Fibroblast of gingiva (primary cell): ENCODE measurements around the gene B9D1.

Source experiments
- DNase-seq: peaks from one replicate; pipeline ENCODE4 v3.0.0-alpha.2; 2011; ENCODE audit warnings: low read depth

B9D1 gene

GRCh38 chr17:19319771-19320505, 42.6 kb downstream of the B9D1 start:
- DNase-seq, result no peak

DNA sequence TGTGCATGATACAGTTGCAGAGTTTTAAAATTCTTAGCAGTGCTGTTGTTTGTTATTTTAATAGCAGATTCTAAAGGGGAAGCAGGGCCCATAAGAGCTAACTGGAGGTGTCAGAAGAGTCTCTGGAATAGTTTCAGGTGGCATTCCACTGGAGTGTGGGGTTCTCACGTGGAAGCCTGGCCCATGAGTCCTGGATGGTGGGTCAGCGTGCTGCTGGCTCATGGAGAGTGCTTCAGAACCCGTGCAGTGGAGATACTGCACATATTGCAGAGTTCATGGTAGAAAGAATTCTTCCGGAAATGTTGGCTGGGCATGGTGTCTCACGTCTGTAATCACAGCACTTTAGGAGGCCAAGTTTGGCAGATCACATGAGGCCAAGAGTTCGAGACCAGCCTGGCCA, 43.9 kb downstream of the B9D1 start:
- DNase-seq, result no peak

DNA sequence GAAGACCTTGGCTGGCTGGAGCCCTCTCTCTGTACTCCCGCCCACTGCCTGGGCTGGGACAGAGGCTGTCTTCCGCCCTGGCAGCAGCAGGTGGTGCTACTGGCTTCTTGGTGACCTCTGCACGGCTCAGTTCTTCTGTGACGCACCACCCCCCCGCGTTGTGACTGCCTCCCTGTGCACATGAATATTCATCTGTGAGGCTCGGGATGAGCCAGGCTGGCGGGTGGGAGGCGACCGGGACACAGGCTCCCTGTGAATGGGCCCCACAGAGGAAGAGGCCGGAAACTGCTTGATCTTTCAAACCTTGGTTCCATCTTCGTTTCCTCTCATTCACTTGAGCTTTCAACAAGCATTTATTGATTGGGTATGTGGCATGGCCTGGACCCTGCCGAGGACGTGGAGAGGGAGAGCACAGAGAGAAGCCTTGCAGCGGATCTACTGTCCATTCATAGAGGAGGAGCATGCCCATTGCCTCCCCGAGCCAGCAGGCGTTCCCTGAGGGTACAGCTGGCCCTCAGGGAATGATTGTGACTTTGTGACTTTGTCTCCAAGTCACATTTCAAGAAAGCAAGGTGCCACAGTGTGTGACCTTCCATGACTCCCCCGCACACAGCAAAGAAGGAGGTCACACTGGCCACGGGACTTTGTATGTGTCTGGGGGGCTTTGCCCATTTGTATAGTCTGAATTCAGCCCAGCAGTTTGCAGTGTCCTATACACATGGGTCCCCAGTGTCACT, 45.0 kb downstream of the B9D1 start:
- peak; percentile 68 for DNase-seq

GRCh38 chr17:19316761-19317358, 45.7 kb downstream of the B9D1 start:
- DNase-seq, result no peak

DNA sequence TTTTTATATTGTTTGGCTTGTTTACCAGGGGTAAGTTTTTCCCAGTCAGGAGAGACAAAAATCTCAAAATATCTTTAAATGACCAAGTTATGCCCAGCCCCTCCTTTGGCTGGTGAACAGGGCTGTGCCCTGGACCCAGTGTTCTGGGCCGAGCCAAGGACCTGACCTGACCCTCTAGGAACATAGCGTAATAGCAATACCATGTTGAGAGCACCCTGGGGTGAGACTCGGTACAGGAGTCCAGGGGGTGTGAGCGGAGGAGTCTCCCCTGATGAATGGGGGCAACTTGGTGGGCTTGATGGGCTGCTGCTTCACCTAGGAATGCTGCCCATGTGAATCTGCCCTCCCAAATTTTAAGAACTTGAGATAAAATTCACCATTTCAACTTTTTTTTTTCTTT, 47.4 kb downstream of the B9D1 start:
- no peak for DNase-seq

DNA sequence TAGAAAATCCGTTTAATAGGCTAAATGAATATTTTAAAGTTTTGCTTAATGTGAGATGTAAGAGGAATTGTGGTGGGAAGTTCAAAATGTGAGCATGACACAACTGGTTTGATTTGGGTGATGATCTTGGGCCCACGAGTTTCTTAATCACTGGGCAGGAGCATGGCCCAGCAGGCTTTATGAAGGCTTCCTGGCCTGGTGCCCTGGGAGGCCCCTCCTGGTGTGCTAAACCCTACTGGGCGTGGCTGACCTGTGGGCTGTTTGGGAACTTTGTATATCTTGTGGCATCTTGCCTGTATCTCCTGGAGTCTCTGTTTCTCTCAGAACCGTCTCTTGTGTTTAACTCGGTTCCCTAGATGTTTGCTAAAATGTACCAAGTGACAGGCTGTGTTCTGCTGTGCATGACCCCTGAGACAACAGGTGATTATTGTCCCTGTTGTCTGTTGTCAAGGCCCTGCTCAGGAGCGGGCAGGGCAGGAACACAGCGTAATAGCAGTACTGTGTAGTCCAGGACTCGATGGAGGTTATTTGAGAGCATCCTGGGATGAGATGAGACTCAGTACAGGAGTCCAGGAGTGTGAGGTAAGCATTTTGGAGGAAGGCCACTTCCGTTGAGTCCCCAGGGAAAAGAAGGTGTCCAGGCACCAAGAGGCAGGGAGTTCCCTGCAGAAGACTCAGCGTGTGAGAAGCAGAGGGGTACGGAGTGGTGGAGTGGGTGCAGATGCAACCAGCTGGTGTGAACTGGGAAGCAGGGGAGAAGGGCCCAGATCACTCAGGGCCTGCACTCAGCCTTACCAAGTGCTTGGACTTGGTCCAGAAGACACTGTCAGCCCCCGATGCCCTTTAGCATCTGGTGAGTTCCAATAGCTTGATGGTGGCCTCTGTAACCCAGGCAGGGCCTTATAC, 48.5 kb downstream of the B9D1 start:
- peak; percentile 21 for DNase-seq

GRCh38 chr17:19313066-19313745, 49.3 kb downstream of the B9D1 start:
- DNase-seq, result no peak

DNA sequence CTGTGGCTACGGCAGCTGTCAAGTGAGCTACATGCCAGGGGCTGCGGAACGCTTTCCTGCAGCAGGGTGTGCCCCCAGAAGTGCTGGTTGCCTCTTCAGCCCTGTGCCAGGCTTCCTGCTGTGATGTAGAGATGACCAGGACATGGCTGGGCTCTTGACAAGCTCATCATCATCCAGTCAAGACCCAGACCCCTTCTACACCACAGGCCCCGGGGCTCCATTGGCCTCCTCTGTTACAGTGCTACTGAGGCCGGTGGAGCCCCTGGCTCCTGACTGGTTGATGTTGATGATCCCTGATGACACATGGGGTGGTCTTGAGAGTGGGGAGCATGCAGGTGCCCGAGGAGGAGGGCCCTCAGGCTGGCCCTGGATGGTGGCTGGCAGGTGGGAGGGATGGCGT, 50.1 kb downstream of the B9D1 start:
- no peak for DNase-seq

GRCh38 chr17:19311421-19312215, 50.9 kb downstream of the B9D1 start:
- peak; percentile 14 for DNase-seq

DNA sequence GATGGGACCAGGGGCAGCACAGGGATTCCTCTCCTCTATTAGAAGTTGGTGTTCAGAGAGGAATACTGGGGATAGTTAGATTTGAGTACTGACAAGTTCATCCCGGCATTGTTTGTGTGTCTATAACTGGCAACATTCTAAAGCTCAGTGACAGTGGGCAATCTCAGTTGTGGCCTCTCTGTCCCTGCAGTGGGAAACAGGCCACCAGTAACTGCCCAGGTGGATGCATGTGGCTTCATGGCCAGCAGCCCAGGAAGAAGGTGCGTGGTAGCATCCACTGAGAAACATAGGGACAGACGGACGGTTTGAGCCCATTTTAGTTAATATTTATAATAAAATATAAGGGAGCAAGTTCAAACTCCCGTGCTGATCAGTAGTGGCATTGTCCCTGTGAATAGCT, 51.5 kb downstream of the B9D1 start:
- DNase-seq, result no peak

- DNase-seq, result no peak
Observed at GRCh38 chr17:19310151-19310550, 52.4 kb downstream of the B9D1 start.

GRCh38 chr17:19309701-19310100, 52.8 kb downstream of the B9D1 start:
- DNase-seq, result no peak

DNA sequence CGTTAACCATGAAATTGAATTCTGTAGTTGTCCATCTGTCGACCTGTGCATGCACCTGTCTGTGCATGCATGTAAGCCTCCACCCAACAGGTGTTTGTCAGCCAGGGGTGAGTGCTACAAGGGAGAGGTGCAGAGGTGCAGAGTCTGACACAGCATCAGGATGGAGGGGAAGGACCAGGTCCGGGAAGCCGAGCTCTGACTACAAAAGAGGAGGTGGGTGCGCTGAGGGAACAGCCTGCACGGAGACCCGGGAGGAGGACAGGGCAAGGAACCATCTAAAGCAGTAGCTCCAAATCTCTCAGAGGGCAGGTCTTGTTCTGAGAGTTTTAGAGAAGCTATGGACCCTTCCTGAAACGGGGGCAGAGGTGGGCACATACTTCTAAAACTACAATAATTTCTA, 54.1 kb downstream of the B9D1 start:
- DNase-seq, result no peak

DNA sequence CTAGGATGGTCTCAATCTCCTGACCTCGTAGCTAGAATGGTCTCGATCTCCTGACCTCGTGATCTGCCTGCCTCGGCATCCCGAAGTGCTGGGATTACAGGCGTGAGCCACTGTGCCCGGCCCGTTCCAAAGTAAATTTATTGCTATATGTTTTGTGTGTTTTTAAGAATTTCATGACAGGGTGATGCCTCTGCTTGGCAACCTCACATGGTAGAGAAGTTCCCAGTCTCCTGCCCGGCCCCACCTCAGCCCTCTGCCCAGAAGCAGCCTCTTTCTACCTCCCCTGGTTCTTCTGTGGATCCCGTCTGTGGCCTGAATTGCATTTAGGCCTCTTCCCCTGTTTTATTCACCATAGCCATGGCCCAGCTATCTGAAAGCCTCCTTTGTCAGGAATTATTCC, 55.0 kb downstream of the B9D1 start:
- no peak for DNase-seq

GRCh38 chr17:19306160-19307111, 56.1 kb downstream of the B9D1 start:
- DNase-seq, result no peak

- DNase-seq, result no peak
Observed at GRCh38 chr17:19305761-19306159, 56.8 kb downstream of the B9D1 start.

DNA sequence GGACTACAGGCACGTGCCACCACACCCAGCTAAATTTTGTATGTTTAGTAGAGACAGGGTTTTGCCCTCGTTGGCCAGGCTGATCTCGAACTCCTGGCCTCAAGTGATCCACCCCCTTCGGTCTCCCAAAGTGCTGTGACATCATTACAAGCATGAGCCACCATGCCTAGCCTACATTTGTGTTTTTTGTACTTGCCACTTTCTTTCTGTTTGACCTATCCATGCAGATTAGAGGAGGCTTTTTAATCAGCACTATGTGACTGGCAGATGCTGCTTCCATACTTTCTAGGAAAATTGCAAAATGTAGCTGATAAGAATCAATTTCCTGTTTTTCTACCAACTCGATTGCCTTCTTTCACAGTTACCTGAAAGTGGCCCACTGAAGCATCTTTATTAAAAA, 57.3 kb downstream of the B9D1 start:
- no peak for DNase-seq

GRCh38 chr17:19304751-19305150, 57.8 kb downstream of the B9D1 start:
- DNase-seq, result no peak

DNA sequence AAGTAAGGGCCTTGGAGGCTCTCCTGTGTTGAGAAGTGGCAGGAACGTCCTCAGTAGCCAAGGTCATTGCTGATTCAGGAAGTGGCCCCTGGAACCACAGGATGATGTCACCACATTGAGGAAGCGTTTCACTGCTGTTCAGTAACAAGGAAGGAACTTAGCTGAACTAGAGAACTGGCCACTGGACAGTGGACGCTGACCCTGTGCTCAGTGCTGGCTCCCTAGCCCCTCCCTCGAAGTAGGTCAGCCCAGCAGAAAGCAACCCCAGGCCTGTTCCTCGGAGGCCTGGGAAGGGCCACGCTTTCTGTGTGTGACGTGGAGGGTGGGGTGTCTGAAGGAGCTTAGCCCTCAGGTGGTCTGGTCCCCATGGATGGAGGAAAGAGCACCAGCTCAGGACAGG, 58.3 kb downstream of the B9D1 start:
- no peak for DNase-seq

DNA sequence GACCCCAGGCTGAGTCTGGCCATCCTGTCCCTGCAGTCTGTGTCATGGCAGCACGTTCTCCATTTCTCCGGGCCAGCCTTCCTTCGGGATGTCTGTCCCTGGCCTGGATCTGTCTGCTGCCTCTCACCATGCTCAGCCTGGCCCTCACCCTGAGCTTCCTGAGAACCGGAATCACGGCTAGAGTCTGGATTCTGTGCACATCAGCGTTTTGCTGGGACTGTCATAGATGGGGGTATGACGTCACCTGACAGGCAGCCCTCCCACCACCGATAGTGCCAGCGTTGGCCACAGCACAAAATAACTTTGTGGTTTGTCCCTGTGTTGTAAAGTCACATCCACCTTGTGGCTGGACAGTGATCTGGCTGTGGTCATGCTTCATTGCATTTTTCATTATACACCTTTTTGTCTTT, 59.2 kb downstream of the B9D1 start:
- no peak for DNase-seq
